H9 (cell line): ENCODE results near the gene EDA. TPM values are rescaled to one million over a fixed set of nuclear protein-coding genes. Genes with fewer than 3 reads are reported as not detected.

Experiments used
- DNase-seq: peaks from one replicate; pipeline ENCODE4 v3.0.0-alpha.2; 2017
- H2AFZ ChIP-seq: one replicate; pipeline ENCODE4 v1.6.1; 2013; ENCODE audit warnings: mild to moderate bottlenecking, low read length, control low read depth, moderate library complexity
- H2AK5ac ChIP-seq: 2 replicates; pipeline ENCODE4 v1.6.1; 2013; ENCODE audit warnings: low read length, control low read depth, mixed read lengths; ENCODE audit not compliant: insufficient read length
- H2BK120ac ChIP-seq: one replicate; pipeline ENCODE4 v1.6.1; 2013; ENCODE audit warnings: low read depth, mild to moderate bottlenecking, low read length, control low read depth, inconsistent platforms; ENCODE audit not compliant: poor library complexity, severe bottlenecking
- H2BK12ac ChIP-seq: 2 replicates; pipeline ENCODE4 v1.6.1; 2013; ENCODE audit warnings: low read length, control low read depth, mixed read lengths, low read depth; ENCODE audit not compliant: insufficient read length
- H2BK15ac ChIP-seq: 2 replicates; pipeline ENCODE4 v1.6.1; 2013; ENCODE audit warnings: low read depth, low read length, control low read depth
- H2BK20ac ChIP-seq: one replicate; pipeline ENCODE4 v1.6.1; 2013; ENCODE audit warnings: low read depth, mild to moderate bottlenecking, low read length, control low read depth, inconsistent platforms; ENCODE audit not compliant: poor library complexity, severe bottlenecking
- H2BK5ac ChIP-seq: 2 replicates; pipeline ENCODE4 v1.6.1; 2013; ENCODE audit warnings: low read length, control low read depth, mixed read lengths; ENCODE audit not compliant: insufficient read length
- H3K14ac ChIP-seq: 2 replicates; pipeline ENCODE4 v1.6.1; 2013; ENCODE audit warnings: low read length, control low read depth; ENCODE audit not compliant: insufficient read depth
- H3K18ac ChIP-seq: 2 replicates; pipeline ENCODE4 v1.6.1; 2013; ENCODE audit warnings: low read depth, mild to moderate bottlenecking, mixed read lengths, low read length, control low read depth; ENCODE audit not compliant: insufficient read length
- H3K23ac ChIP-seq: 2 replicates; pipeline ENCODE4 v1.6.1; 2013; ENCODE audit warnings: low read length, control low read depth, mixed read lengths, low read depth; ENCODE audit not compliant: insufficient read length
- H3K23me2 ChIP-seq: 2 replicates; pipeline ENCODE4 v1.6.1; 2013; ENCODE audit warnings: low read depth, mild to moderate bottlenecking, mixed read lengths, low read length, control low read depth; ENCODE audit not compliant: insufficient read length, poor library complexity, severe bottlenecking
- H3K27ac ChIP-seq: 2 replicates; pipeline ENCODE4 v1.5.1; 2013; ENCODE audit warnings: low read length, control low read depth, mixed read lengths, low read depth; ENCODE audit not compliant: insufficient read length
- H3K27me3 ChIP-seq: 2 replicates; pipeline ENCODE4 v1.6.1; 2013; ENCODE audit warnings: low read length, control low read depth, inconsistent platforms; ENCODE audit not compliant: insufficient read depth
- H3K4ac ChIP-seq: 2 replicates; pipeline ENCODE4 v1.6.1; 2013; ENCODE audit warnings: low read depth, mild to moderate bottlenecking, control low read depth, inconsistent platforms, low read length, moderate library complexity
- H3K4me1 ChIP-seq: 2 replicates; pipeline ENCODE4 v1.6.1; 2013; ENCODE audit warnings: low read length, control low read depth, inconsistent platforms; ENCODE audit not compliant: insufficient read depth
- H3K4me2 ChIP-seq: 2 replicates; pipeline ENCODE4 v1.6.1; 2013; ENCODE audit warnings: low read length, control low read depth, mixed read lengths; ENCODE audit not compliant: insufficient read length, insufficient read depth
- H3K56ac ChIP-seq: 2 replicates; pipeline ENCODE4 v1.6.1; 2013; ENCODE audit warnings: low read depth, mild to moderate bottlenecking, mixed read lengths, low read length, control low read depth; ENCODE audit not compliant: insufficient read length
- H3K79me1 ChIP-seq: 2 replicates; pipeline ENCODE4 v1.6.1; 2013; ENCODE audit warnings: low read depth, mild to moderate bottlenecking, moderate library complexity, low read length, control low read depth, inconsistent platforms; ENCODE audit not compliant: insufficient read depth, poor library complexity, severe bottlenecking
- H3K79me2 ChIP-seq: 2 replicates; pipeline ENCODE4 v1.6.1; 2013; ENCODE audit warnings: low read length, control low read depth, inconsistent platforms; ENCODE audit not compliant: insufficient read depth
- H3K9ac ChIP-seq: 2 replicates; pipeline ENCODE4 v1.6.1; 2013; ENCODE audit warnings: low read length, control low read depth, mixed read lengths; ENCODE audit not compliant: insufficient read length; ENCODE audit errors: extremely low read depth
- H3K9me3 ChIP-seq: one replicate; pipeline ENCODE4 v1.6.1; 2013; ENCODE audit warnings: low read depth, low read length, inconsistent platforms; ENCODE audit not compliant: control insufficient read depth
- H3T11ph ChIP-seq: one replicate; pipeline ENCODE4 v1.6.1; 2013; ENCODE audit warnings: mild to moderate bottlenecking, low read length, control low read depth, inconsistent platforms
- H4K20me1 ChIP-seq: one replicate; pipeline ENCODE4 v1.6.1; 2013; ENCODE audit not compliant: control insufficient read depth, insufficient read length, insufficient read depth
- H4K5ac ChIP-seq: 2 replicates; pipeline ENCODE4 v1.6.1; 2013; ENCODE audit warnings: low read depth, mild to moderate bottlenecking, mixed read lengths, low read length, control low read depth; ENCODE audit not compliant: insufficient read length
- H4K8ac ChIP-seq: replicated peaks from 2 replicates; pipeline ENCODE4 v1.6.1; 2013; ENCODE audit warnings: low read length, control low read depth, mixed read lengths, low read depth; ENCODE audit not compliant: insufficient read length
- H4K91ac ChIP-seq: 2 replicates; pipeline ENCODE4 v1.6.1; 2013; ENCODE audit warnings: low read depth, mild to moderate bottlenecking, moderate library complexity, mixed read lengths, low read length, control low read depth; ENCODE audit not compliant: insufficient read length
- H3K27ac Mint-ChIP-seq, 3 experiments: 2 replicates in 2 of 3; 3 replicates in 1 of 3; pipeline ENCODE4 v1.8.0; 2020 to 2021; ENCODE audit warnings: mixed read lengths in 3 of 3, mild to moderate bottlenecking in 1 of 3, moderate library complexity in 1 of 3
- H3K27me3 Mint-ChIP-seq: 2 replicates; pipeline ENCODE4 v1.8.0; 2021; ENCODE audit warnings: low read depth, mild to moderate bottlenecking, moderate library complexity, mixed read lengths
- H3K36me3 Mint-ChIP-seq, 3 experiments: 2 replicates in 2 of 3; 3 replicates in 1 of 3; pipeline ENCODE4 v1.8.0; 2020 to 2021; ENCODE audit warnings: low read depth in 3 of 3, mixed read lengths in 3 of 3; ENCODE audit not compliant: insufficient read depth in 1 of 3
- H3K4me1 Mint-ChIP-seq, 2 experiments: 2 replicates each; pipeline ENCODE4 v1.8.0; 2020; ENCODE audit warnings: mixed read lengths in 2 of 2
- H3K4me3 Mint-ChIP-seq, 2 experiments: 2 replicates in 1 of 2; 3 replicates in 1 of 2; pipeline ENCODE4 v1.8.0; 2020 to 2021; ENCODE audit warnings: mild to moderate bottlenecking in 2 of 2, mixed read lengths in 2 of 2, moderate library complexity in 1 of 2
- H3K9me3 Mint-ChIP-seq, 2 experiments: 2 replicates in 1 of 2; 3 replicates in 1 of 2; pipeline ENCODE4 v1.8.0; 2020; ENCODE audit warnings: mild to moderate bottlenecking in 2 of 2, mixed read lengths in 2 of 2, moderate library complexity in 1 of 2
- WGBS: extraction: QIAGEN DNeasy Blood & Tissue Kit; methylation state at CpG from one replicate; pipeline ENCODE4 v1.1.7; 2013; ENCODE audit warnings: missing lambda C conversion rate, low lambda C conversion rate, mixed read lengths; ENCODE audit not compliant: insufficient read length; ENCODE audit errors: extremely low coverage; 5-methylcytosine and 5-hydroxymethylcytosine counted together
- total RNA-seq: library from RNA; stranded (reverse); gene quantifications from 2 replicates; pipeline ENCODE4 v1.2.1, GENCODE V29; 2021
- TF ChIP-seq, protein P1 (sequence below): fragments of 200-600 bp; sonication (generic); conservative IDR thresholded peaks from 3 replicates; pipeline ENCODE4 v1.8.0; 2021; ENCODE audit warnings: antibody characterized with exemption, mild to moderate bottlenecking

The EDA gene
- total RNA-seq, 1 experiment from 2014 or later: 7.7 TPM

DNA sequence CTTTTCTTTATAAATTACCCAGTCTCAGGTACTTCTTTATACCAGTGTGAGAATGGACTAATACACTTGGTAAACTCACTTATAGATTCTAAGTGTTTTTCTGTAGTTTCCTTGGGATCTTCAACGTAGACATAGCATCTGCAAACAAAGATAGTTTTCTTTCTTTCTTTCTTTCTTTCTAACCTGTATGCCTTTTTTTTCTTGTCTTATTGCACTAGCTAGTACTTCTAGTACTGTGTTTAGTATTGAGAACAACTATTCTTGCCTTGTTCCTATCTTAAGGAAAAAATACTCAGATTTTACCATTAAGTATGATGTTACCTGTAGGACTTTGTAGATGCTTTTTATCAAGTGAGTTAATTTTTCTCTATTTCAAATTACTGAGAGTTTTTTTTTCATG lies 102.2 kb downstream of the EDA start:
- Histone ChIP-seq H4K91ac (no peak overlapping the region), H2BK12ac (no peak overlapping the region), H2AFZ (no peak overlapping the region), H4K5ac (no peak overlapping the region), H3K23ac (no peak overlapping the region), H3T11ph (no peak overlapping the region), H2BK5ac (no peak overlapping the region), H3K14ac (no peak overlapping the region), H3K27ac (no peak overlapping the region), H3K4ac (no peak overlapping the region), H3K4me2 (no peak overlapping the region), H3K4me1 (no peaks in the 10 kb centered on the region), H3K9ac (no peak overlapping the region), H2BK15ac (no peak overlapping the region), H2AK5ac (no peak overlapping the region), H3K27me3 (no peaks in the 10 kb centered on the region), H3K79me2 (no peaks in the 10 kb centered on the region), H2BK120ac (no peak overlapping the region), H2BK20ac (no peak overlapping the region), H4K8ac (no peak overlapping the region), H3K79me1 (no peaks in the 10 kb centered on the region), H3K9me3 (peaks cover 27% of the 10 kb centered on the region), H4K20me1 (no peaks in the 10 kb centered on the region), H3K56ac (no peak overlapping the region), H3K23me2 (no peaks in the 10 kb centered on the region), H3K18ac (no peak overlapping the region)
- TF ChIP-seq, protein P1, sequence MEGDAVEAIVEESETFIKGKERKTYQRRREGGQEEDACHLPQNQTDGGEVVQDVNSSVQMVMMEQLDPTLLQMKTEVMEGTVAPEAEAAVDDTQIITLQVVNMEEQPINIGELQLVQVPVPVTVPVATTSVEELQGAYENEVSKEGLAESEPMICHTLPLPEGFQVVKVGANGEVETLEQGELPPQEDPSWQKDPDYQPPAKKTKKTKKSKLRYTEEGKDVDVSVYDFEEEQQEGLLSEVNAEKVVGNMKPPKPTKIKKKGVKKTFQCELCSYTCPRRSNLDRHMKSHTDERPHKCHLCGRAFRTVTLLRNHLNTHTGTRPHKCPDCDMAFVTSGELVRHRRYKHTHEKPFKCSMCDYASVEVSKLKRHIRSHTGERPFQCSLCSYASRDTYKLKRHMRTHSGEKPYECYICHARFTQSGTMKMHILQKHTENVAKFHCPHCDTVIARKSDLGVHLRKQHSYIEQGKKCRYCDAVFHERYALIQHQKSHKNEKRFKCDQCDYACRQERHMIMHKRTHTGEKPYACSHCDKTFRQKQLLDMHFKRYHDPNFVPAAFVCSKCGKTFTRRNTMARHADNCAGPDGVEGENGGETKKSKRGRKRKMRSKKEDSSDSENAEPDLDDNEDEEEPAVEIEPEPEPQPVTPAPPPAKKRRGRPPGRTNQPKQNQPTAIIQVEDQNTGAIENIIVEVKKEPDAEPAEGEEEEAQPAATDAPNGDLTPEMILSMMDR: no peak
- H3K27ac Mint-ChIP-seq: no peak overlapping the region
- H3K4me3 Mint-ChIP-seq: no peak overlapping the region
- H3K27me3 Mint-ChIP-seq: no peaks in the 10 kb centered on the region
- WGBS: no CpG with 5 or more reads among the region's 1 CpG
- no peak for DNase-seq
- no peaks in the 10 kb centered on the region for H3K4me1 Mint-ChIP-seq
- peaks cover 26 to 52% (median 41%) of the 10 kb centered on the region in 3 experiments for H3K36me3 Mint-ChIP-seq
- peaks cover 81 to 88% of the 10 kb centered on the region in 2 experiments for H3K9me3 Mint-ChIP-seq
